HG02938 (cell line): ENCODE data around the gene CCDC157.
A peak's percentile ranks its signal among the peaks of the same experiment; 100 is the strongest.

Source experiments
- ATAC-seq: cut with Tn5 transposase; IDR thresholded peaks from one replicate; pipeline ENCODE4 v1.9.1; 2021; ENCODE audit warnings: mild to moderate bottlenecking, moderate library complexity; ENCODE audit not compliant: unreplicated experiment

Gene CCDC157

GRCh38 chr22:30411780-30412179 is 55.0 kb downstream of the CCDC157 start:
- no peak for ATAC-seq

GRCh38 chr22:30413001-30413400 is 56.2 kb downstream of the CCDC157 start:
- ATAC-seq = no peak

- ATAC-seq = no peak
Observed at GRCh38 chr22:30413745-30414524, 57.1 kb downstream of the CCDC157 start.

- no peak for ATAC-seq
Observed at GRCh38 chr22:30414525-30415047, 57.8 kb downstream of the CCDC157 start.

GRCh38 chr22:30416403-30416802 is 59.6 kb downstream of the CCDC157 start:
- no peak for ATAC-seq

- ATAC-seq = no peak
Observed at GRCh38 chr22:30416837-30417236, 60.0 kb downstream of the CCDC157 start.

GRCh38 chr22:30420347-30421125 is 63.7 kb downstream of the CCDC157 start:
- ATAC-seq = no peak

- no peak for ATAC-seq
Observed at GRCh38 chr22:30421695-30422480, 65.1 kb downstream of the CCDC157 start.

GRCh38 chr22:30422481-30423300 is 65.9 kb downstream of the CCDC157 start:
- ATAC-seq = no peak

GRCh38 chr22:30423301-30423958 is 66.6 kb downstream of the CCDC157 start:
- ATAC-seq = peak; percentile 21

GRCh38 chr22:30423959-30424533 is 67.2 kb downstream of the CCDC157 start:
- ATAC-seq = peak; percentile 87

GRCh38 chr22:30424534-30425326 is 67.9 kb downstream of the CCDC157 start:
- ATAC-seq = no peak

- ATAC-seq = no peak
Observed at GRCh38 chr22:30425327-30425615, 68.5 kb downstream of the CCDC157 start.

GRCh38 chr22:30425616-30426387 is 69.0 kb downstream of the CCDC157 start, which contains the start of gene MTFP1:
Gene MTFP1, plus strand, starts transcription at chr22:30425768. Its CDS starts 112 bp downstream, at chr22:30425880.
- ATAC-seq = no peak
